Stimulated activated CD4-positive, alpha-beta T cell treated with anti-CD3 and anti-CD28 coated beads, Interleukin-1b, Interleukin-23, amount 100 ng/mL, for 48 hours (primary cell): ENCODE results near the gene KCNE4.

ENCODE experiments used
- DNase-seq: peaks from one replicate; pipeline ENCODE4 v3.0.0-alpha.2; 2020

Gene KCNE4

DNA sequence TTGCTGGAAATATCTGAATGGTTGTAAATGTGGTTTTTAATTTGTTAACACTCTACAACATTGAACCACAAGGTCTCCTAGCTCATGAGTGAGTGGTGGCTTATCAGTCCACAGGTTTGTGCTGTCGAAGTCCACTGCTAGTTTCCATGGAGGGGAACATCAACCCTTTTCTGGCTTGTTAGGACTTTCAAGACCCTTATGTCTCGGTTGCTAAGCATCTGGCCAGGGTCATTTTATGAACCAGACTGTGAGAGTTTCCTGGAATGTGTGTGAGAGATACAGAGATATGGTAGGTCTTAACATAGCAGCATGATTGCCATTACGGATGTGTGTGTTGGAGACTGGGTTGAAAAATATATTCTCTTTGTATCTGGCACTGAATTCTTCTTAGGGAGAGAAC is 36.9 kb downstream of the KCNE4 start:
- no peak for DNase-seq

DNA sequence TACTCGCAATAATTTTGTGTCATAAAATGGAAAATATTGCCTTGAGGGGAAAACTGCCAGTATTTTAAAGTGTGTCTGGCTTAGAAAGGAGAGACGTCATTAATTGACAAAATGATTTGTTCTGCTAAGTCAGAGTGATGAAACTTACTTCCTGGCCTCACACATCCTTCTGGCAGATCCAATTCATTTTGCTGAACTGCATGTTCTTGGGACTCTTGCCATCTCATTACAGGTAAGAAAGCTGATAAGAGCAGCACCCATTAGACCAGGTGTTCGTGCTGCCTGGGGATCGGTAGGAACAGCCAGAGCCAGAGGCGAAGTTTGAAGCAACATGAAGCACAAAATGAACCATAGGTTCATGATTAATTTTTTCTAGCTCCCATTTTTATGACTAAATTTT is 38.0 kb downstream of the KCNE4 start:
- no peak for DNase-seq

DNA sequence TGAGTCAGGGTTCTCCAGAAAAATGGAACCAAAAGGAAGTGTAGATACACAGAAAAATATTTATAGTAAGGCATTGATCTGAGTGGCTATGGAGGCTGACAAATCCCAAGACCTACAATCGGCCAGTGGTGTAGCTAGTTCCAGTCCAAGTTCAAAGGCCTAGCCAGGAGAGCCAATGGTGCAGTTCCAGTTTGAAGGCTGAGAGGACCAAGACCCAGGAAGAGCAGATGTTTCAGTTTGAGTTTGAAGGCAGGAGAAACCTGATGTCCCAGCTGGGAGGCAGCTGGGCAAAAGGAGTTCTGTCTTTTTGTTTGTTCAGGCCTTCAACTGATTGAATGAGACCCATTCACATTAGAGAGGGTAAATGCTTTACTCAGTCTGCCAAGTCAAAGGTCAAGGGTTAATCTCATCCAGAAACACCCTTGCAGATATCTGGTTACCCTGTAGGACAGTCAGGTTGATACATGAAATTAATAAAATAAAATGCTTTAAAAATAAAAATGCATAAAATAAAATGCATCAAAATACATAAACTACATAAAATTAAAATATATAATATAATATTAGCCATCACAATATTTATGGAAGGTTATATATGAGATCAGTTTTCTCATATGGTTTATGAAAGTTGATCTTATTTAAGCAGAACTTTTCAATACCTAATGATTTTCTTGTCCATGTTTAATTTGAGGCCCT is 38.7 kb downstream of the KCNE4 start:
- DNase-seq, result no peak

DNA sequence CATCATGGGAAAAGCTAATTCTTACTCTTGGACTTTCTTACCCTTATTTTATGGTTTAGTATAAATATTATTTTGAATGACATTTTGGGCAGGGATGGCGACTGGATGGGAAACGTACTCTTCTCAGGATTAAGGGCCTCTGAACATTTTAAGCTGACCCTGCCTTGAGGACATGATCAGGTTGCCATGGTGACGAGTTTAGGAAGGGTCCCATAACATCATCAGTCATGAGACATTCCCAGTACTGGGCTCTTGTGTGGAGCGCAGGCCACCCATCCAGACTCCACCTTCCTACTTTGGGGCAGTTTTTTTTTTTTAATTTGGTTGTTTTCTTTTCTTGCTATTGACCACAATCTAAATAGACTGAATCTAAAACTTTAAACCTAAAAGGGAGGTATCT is 40.7 kb downstream of the KCNE4 start:
- no peak for DNase-seq

DNA sequence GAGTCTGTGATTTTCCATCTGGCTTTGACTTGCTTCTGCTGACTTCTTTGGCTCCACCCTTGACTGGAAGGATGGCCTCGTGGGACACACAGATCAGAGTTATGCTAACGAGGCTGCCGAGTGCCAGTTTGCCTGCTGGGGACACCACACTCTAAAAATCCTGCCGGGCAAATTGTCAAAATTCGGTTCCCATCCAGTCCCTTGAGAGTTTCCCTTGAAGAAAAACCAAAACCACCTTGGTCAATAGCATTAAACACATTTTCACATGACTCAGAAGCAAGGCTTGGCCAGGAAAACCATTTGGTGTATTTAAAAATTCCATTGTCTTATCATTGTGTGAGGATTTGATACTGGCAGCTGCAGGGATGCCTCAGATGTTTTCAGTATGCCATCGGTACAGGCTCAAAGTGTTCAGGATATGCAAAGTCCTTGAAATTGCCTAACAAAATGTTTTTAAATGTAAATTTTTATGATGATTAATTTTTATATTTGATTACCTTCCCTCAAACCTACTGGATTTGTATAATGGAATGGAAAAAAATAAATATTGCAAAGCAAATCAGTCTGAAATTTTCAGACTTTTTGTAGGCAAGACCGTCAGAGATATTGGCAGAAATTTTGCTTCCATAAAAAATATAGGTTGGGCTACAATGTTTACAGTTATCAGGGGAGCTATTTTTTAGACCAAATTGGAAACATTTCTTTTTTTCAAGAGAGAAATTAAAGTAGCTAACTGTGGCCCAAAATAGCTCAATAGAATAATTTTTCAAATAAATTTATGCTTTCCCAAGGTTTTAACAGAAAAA is 41.6 kb downstream of the KCNE4 start:
- DNase-seq, result no peak

DNA sequence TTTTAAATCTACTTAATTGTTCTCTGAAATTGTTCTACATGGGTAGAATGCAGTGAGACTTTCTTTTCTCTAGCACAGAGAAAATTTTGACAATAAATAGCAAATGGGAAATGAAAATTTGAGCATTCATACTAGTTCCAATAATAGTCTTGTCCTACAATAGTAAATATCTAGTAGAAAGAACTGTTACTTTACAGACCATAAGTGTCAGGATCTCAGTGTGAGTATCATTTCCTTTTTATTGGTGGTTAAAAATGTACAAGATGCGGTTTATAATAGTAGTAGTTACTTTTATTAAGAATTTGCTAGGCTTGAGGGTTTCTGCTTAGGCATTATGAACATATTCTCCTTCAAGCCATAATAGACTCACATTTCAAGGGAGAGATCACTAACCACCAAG is 43.2 kb downstream of the KCNE4 start:
- no peak for DNase-seq

DNA sequence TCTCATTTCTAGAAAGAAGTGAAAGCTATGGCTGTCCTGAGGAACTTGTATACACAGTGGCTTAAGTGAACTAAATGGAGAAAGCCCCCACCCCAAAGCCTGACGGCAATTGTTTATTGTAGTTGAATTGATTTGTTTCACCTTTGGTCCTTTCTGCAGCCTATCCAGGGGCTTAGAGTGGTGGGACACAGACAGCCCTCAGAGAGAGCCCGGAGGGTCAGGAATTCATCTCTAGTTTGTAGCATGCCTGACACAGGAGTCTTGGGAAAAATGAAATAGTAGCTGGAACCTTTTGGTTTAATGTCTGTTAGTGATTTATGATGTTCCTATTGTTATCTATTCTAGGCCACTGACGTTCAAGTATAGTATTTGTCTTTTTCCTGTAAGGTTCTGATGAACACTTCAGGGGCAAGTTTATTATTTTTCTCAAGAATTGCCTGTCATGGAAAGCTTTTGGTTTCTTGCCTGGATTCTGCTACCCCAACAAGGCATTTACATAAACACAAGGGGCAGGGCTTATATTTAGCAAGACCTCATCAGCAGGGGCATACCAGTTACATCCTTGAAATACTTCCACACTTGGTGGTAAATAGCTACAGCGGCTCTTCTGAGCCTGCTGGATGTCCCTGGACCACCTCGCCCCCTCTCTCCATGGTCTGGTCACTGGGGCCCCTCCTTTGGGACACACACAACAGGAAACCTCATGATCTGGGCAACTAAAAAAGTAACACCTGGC is 44.4 kb downstream of the KCNE4 start:
- DNase-seq, result no peak

DNA sequence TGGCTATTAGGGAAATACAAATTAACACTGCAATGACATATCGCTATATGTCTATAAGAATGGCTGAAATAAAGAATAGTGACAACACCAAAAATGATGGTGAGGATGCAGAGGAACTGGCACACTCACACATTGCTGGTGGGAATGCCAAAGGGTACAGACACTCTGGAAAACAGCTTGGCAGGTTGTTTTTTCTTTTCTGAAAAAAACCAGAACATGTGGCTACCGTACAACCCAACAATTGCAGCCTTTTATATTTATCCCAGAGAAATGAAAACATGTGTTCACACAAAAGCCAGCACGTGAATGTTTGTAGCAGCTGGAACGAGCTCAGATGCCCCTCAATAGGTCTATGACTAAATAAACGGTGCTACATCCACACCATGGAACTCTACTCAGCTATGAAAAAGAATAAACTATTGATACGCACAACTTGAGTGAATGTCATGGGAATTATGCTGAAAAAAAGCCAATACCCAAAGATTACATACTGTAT is 45.9 kb downstream of the KCNE4 start:
- DNase-seq, result no peak

DNA sequence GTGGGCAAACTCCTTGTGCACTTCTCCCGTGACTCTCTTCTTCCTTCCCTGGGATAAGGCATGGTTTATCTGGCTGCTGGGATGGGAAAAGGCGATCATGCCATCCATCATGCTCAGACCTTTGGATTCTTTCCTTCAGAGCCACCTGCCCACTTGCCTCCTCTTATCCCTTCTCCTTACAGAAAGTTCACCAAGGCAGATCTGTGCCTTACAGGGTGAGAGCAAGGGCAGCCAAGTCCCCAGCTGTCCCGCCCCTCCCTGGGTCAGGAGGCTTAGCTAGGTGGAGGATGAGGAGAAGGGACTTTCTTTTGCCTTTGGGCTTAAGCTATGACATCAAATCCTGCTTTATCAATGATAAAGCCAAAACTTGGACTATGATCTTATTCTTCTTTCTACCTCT is 47.6 kb downstream of the KCNE4 start:
- no peak for DNase-seq

DNA sequence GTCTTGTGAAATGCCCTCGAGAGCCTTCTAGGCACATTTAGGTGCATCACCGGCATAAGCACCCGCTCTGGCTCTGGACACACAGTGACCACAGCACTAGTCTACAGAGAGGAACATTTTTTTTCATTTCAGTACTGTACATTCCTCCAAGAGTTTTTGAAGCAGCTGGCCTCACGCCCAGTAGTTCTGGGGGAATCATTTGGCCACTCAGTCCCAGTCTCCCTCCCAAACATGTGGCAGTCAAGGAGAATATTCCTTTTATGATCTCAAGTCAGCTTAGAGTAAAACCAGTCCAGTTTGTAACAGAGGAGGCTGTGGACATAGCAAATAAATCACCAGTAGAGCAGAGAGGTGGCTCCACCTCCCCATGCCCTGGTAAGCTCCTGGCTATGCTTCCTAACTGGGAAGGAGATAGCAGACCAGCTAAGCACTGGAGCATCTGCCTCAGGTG is 48.1 kb downstream of the KCNE4 start:
- DNase-seq, result no peak

DNA sequence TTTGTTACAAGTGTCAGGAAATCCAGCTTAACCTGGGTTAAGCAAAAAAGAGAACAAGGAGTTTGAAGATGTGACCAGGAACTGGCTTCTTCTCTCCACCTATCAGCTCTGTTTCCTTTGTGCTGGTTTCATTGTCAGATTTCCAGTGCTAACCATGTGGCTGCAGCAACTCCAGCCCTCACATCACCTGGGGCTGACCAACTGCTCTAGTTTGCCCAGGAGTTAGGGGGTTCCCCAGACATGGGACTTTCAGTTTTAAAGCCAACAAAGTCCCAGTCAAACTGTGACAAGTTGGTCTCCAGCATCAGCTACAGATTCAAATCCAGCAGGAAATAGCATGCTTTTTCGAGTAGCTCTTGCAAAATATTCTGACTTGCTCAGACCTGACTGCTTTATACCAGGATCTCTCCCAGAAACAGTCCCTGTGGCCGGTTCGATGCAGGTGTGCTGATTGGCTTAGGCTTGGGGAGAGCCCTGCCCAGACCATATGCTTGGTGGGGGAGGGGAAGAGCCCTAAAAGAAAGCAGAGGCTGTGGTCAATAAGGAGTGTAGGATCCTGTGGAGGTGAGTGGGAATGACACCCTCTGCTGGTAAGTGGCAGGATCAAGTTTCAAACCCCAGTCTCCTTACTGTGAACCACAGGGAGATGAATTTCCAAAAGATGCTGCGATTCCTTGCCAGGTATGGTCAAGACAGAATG is 49.5 kb downstream of the KCNE4 start:
- no peak for DNase-seq

DNA sequence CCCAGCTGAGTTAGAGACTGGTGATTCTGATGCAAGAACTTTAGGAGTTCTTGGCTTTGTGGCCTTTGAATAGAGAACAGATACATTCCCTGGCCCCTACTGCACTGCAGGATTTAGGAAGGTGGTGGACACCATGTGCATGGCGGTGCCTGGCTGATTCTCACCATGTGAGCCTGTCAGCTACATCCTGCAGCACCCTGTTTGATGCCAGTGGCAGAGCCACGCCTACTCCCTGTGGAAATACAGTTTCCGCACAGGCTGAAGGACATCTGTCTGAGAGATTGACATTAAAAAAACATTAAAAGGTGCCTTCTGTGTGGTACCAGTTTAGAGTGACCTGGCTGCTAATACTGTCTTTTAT is 50.0 kb downstream of the KCNE4 start:
- DNase-seq, result no peak

DNA sequence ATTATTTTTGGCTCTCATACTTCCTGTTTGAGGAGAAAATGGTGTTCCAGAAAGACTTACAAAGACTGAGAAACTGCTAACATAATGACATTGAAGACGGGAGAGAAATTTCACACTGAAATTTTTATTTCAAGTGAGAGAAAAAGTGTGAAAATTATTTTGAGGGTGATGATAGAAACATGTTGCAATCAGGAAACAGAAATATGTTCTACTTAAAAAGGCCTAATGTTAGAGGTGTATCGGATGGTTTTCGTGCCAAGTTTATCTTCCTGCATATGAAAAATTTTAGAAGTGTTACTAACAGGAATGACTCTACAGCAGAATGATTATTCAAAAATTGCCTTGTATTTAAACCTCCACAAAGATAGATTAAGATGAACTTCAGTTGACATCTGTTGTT is 50.5 kb downstream of the KCNE4 start:
- DNase-seq, result no peak

DNA sequence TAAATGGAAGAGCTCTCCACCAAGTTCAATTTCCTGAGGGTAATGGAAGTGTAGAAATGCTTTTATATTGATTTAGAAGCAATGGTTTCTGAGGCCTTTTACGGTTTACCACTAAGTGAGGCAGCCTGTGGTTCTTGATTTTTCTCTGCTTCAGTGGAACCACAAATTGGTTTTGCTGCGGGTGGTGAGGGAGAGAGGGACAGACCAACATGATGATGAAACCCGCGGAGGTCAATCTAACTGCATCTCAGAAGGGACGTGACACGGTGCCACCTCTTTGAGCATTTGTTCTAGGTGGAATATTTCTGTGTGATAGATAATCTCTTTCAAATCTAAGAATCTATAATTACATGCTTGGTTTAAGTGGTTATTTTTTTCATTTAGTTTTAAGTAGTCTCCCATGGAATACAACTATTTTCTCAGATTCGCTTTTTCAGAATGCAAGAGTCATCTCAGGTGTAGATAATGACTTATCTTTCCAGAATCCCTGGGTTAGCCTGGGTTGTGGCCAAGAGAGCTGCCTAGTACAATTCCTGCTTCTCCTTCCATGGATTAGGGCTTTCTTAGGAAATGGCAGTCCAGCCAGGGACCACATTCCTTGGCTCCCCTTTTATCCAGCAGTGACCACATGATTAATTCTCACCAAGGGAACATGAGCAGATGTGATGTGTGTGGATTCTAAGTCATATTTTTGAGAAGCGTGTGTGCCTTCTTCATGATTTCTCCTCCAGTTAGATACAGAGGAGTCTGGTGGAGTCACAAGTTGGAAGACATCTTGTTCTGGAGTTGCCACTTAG is 52.5 kb downstream of the KCNE4 start:
- no peak for DNase-seq
